DMS 273 (cell line): ENCODE results near the gene PRR18.

ENCODE experiments used
- DNase-seq: peaks from one replicate; lab custom pipeline; 2025; ENCODE audit not compliant: unreplicated experiment; lab: John Stamatoyannopoulos, UW

PRR18 gene

GRCh38 chr6:166334878-166335277 is 26.7 kb upstream of the PRR18 start:
- DNase-seq: no peak

DNA sequence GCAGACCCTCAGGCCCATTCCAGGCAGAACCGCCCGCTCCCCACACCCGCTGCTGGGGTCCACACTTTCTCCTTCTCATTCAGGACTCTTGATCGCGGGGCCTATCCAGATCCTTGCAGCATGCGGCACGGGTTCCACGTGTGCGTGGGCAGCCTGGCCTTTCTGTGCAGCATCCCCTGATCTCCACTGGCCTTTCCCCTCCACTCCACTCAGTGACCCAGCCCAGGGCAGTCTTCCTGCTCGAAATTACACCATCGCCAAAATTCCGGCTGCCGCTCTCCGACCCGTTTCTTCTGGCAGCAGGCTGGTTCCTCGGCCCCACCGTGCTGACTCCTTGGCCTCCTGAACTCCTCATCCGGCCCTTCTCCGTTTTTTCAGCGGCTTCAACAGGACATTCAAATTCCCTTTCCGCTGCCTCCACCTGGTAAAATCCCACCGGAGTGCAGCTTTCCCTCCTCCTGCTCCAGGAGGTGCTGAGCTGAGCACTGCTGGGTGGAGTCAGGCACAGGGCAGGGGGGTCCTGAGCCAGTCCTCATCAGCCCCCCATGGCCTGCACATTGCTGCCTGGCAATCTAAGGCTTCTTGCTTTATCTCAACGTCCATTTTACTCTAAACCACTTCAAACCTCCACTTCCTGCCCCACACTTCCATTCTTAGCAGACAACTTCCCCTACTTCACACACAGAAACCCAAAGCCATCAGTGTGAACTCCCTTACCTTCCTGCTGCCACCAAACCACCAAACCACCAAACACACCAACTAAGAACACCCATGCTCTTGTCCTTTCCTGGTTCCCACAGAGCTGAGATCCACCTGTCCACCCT is 25.2 kb upstream of the PRR18 start:
- DNase-seq: no peak

GRCh38 chr6:166331503-166332415 is 23.6 kb upstream of the PRR18 start:
- DNase-seq: no peak

GRCh38 chr6:166330612-166331011 is 22.4 kb upstream of the PRR18 start:
- no peak for DNase-seq

GRCh38 chr6:166325383-166326042 is 17.3 kb upstream of the PRR18 start:
- DNase-seq: no peak

GRCh38 chr6:166323395-166323794 is 15.2 kb upstream of the PRR18 start:
- DNase-seq: no peak

DNA sequence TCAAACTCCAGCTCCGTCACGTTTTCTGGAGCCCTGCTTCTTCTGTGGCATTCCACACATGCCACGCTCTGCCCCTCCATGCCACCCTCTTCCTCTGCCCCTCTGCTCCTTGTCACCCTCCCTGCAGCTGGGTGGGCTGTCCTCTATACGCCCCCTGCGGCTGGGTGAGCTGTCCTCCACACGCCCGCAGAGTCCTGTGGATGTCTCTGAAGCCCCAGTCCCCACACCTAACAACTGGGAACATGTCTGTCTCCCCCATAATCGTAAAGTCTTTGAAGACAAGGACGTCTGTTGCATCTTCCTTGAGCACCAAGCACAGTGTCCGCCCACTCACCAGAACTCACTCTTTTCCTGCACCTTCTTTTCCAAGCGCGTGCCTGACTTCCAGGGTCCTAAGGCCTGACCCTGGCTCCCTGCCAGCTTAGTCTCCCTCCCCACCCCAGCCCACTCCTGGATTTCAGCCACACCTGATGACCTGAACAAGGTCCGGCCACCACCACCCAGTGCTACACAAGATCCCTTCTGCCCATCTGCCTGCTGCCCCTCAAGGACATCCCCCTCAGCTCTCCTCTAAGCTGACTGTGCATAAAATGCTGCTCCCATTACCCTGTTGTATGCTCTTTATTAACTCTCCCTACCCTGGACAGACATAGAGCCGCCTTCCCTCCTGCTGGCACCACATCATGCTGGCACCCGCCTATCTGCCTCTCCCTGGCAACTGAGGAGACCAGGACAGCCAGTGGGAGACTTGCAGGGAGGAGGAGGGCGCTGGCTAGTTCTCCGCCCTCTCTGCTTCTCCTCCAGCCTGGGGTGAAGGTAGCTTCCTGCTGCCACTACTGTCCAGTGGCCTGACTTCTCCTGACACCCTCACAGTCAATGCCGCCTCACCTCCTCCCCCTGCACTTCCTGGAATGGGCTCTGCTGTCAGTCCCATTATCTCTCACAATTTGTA is 10.7 kb upstream of the PRR18 start:
- DNase-seq: peak; percentile 74

- DNase-seq: no peak
These were observed 10.0 kb upstream of the PRR18 start for GRCh38 chr6:166318227-166318626.

- DNase-seq: peak; percentile 7
These were observed 9.3 kb upstream of the PRR18 start for GRCh38 chr6:166317261-166318212.

DNA sequence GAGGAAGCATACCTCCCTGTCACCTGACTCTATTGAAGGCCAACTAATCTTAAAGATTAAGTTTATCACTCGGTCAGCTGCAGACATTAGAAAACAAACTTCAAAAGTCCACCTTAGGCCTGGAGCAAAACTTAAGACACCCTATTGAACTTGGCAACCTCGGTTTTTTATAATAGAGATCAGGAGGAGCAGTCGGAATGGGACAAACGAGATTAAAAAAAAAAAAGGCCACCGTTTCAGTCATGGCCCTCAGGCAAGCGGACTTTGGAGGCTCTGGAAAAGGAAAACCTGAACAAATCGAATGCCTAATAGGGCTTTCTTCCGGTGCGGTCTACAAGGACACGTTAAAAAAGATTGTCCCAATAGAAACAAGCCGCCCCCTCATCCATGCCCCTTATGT is 7.2 kb upstream of the PRR18 start:
- no peak for DNase-seq

DNA sequence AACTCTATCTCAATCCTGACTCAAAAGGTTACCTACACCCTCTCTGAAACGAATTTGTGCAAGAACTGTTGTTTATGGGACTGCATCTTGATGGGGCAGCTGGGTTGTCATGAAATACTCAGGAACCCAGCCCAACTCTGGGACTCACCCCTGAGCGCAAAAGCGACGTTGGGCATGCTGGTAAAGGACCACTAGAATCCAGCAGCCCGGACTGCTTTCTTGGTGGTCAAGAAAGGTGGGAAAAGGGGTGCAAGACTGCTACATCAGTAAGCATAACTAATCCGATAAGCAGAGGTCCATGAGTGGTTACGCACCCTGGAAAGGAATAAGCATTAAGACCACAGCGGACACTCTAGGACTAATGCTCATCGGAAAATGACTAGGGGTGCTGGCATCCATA is 6.3 kb upstream of the PRR18 start:
- DNase-seq: no peak

GRCh38 chr6:166313255-166314070 is 5.3 kb upstream of the PRR18 start:
- peak; percentile 82 for DNase-seq

DNA sequence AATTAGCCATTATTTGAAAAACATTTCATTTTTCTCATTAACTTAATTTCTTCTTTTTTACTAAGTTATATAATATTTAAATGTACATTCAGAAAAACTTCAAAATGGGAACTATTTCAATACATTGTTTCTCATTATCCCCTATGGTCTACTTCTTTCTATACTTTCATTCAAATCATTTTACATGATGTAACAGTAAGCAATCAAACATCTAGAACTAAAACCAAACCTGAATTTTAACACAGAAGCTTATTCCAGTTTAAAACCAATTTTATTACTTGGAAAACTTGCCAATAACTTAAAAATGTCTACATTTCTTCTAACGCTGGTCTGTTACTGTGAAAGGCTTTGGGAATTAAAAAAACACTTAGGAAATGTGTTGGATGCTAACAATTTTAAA is 4.6 kb upstream of the PRR18 start:
- DNase-seq: no peak

DNA sequence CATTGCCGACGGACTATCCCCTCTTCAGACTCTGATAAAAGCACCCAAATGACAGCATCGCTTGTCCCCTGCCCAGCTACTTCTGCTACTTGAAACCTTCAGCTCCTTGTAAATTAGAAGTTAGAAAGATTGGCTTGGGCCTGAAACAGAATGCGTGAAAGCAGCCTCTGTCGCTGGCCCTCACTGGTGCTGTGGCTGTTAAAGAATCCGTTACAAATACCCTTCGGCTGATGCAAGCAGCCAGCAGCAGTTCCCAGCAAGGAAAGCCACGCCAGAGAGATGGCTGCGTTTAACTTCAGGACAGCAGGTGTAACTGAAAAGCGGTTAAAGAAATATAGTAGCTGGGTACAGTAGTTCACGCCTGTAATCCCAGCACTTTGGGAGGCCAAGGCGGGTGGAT is 2.4 kb upstream of the PRR18 start:
- DNase-seq: no peak

DNA sequence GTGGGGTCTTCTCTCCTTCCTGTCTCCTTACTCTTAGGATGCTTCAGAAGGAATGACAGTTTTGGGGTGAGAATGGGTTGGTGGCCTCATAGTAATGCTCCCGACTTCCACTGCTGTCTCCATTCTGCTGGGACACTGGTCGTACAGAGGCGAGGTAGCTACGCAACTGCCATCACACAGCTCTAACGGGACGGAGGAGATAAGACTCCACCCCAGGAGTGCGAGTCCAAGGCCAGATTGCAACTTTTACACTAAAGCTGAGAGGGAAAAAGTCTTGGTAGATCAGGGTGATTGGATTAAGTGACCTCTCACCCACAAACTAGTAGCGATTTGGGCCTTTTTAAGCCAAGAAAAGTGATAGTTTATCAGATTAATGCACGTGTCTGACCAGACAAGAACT is 1.8 kb upstream of the PRR18 start:
- DNase-seq: no peak

DNA sequence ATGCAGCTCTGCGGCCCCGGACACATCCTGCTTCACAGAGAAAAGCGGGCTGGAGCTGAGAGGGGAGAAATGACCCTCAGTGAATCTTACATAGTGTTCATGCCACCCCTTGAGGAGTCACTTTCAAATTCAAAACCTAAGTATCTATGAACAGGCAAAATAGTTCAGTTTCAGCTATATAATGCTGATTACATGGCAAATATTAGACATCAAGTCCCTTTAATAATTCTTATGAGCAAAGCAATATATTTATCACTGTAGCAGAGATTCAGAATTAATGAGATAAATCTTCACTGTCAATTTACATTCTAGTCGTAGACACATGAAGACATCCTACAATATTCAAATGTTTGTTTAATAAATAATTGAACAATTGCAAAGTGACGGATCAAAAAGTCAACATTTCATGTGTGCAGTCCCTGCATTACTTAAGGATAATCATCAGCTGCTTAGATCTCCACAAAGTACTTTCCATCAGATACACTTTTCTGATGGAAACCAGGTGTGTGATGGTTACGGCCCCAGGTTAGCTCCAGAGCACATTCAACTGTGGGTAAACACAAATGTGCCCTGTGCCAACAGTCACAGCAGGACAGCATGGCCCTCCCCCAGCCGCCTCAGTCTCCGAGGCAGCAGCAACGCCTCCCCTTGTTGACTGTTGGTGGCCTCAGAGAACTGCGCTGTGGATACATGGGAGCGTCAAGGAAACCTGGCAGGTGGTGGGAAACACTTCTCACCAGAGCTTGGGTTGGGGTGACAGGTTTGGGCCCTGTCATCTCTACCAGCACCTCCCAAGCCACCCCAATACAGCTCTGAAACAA is 787 bp upstream of the PRR18 start:
- no peak for DNase-seq
